ENCODE results near the gene TLE4.

DNA sequence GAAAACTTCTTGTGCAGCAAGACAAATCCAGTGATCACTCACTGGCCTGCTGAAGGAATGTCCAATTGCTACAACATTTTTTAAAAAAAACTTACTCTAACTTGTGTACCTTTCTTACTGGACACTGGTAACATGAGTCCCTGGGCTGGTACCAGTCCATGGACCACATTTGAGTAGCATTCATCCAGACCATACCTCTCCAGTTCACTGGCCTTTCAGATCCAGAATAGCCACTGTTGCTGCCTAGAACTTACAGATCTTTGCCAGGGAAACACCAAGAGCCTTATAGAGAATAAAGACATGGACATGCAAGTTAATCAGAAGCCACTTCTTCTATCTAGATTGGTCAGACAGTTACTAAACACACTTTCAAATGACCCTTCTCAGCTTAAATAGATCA is 185.3 kb downstream of the TLE4 start:
- TF ChIP-seq POLR2A (IDR thresholded peaks at IDR 0.05; ENCODE audit: low read depth, low read length) (no peak), TAF1 (IDR thresholded peaks at IDR 0.05; ENCODE audit: borderline replicate concordance, low read depth, low read length) (no peak), POLR2AphosphoS5 (IDR thresholded peaks at IDR 0.05; ENCODE audit: low read depth, low read length) (no peak)
